Epithelial cell of prostate (primary cell): ENCODE measurements around the gene BRI3.

Experiments used
- DNase-seq: peaks from one replicate; pipeline ENCODE4 v3.0.0-alpha.2; 2011; ENCODE audit warnings: low read depth, low spot score
- H3K27ac ChIP-seq: fragments of 450-650 bp; 2 replicates; pipeline ENCODE4 v1.5.1; 2017; ENCODE audit warnings: mild to moderate bottlenecking

BRI3 gene

GRCh38 chr7:98334081-98334480, 52.6 kb downstream of the BRI3 start:
- DNase-seq: no peak
- no peak overlapping the region for H3K27ac ChIP-seq

- DNase-seq: no peak
Observed at GRCh38 chr7:98335411-98335977, 54.0 kb downstream of the BRI3 start.

GRCh38 chr7:98338441-98338840, 57.0 kb downstream of the BRI3 start:
- H3K27ac ChIP-seq: no peak overlapping the region
- DNase-seq: no peak

More at GRCh38 chr7:98335411-98335977, 54.0 kb downstream of the BRI3 start:
- H3K27ac ChIP-seq: no peak overlapping the region

- DNase-seq: no peak
Observed at GRCh38 chr7:98339043-98339442, 57.6 kb downstream of the BRI3 start.

GRCh38 chr7:98341106-98341505, 59.6 kb downstream of the BRI3 start:
- no peak overlapping the region for H3K27ac ChIP-seq
- DNase-seq: no peak

More at GRCh38 chr7:98339043-98339442, 57.6 kb downstream of the BRI3 start:
- no peak overlapping the region for H3K27ac ChIP-seq
